Hepatocyte (in vitro differentiated cells): ENCODE data around the gene RPAP2. TPM values are rescaled to one million over a fixed set of nuclear protein-coding genes. Genes with fewer than 3 reads are reported as not detected.

ENCODE experiments used
- DNase-seq: peaks from one replicate; pipeline ENCODE4 v3.0.0-alpha.2; 2016; ENCODE audit warnings: low spot score
- H2AFZ ChIP-seq: fragments of 200-600 bp; sonication (generic); 2 replicates; pipeline ENCODE4 v1.6.0; 2016; ENCODE audit warnings: antibody characterized with exemption, mild to moderate bottlenecking
- H3K27ac ChIP-seq: fragments of 200-600 bp; sonication (generic); 2 replicates; pipeline ENCODE4 v1.5.1; 2016; ENCODE audit warnings: mild to moderate bottlenecking
- H3K27me3 ChIP-seq: fragments of 200-600 bp; sonication (generic); 2 replicates; pipeline ENCODE4 v1.6.1; 2016
- H3K36me3 ChIP-seq: fragments of 200-600 bp; sonication (generic); replicated peaks from 2 replicates; pipeline ENCODE4 v1.5.1; 2016; ENCODE audit warnings: low read depth; ENCODE audit not compliant: insufficient read depth
- H3K4me1 ChIP-seq: fragments of 200-600 bp; sonication (generic); 2 replicates; pipeline ENCODE4 v1.5.1; 2016; ENCODE audit warnings: mild to moderate bottlenecking, moderate library complexity; ENCODE audit not compliant: insufficient read depth
- H3K4me2 ChIP-seq: fragments of 200-600 bp; sonication (generic); 2 replicates; pipeline ENCODE4 v1.6.0; 2016
- H3K4me3 ChIP-seq: fragments of 200-600 bp; sonication (generic); 2 replicates; pipeline ENCODE4 v1.5.1; 2016; ENCODE audit warnings: mild to moderate bottlenecking
- H3K79me2 ChIP-seq: fragments of 200-600 bp; sonication (generic); 2 replicates; pipeline ENCODE4 v1.6.0; 2017; ENCODE audit warnings: mild to moderate bottlenecking
- H3K9me2 ChIP-seq: fragments of 200-600 bp; sonication (generic); replicated peaks from 2 replicates; pipeline ENCODE4 v1.6.0; 2017; ENCODE audit warnings: mild to moderate bottlenecking; ENCODE audit not compliant: insufficient read depth
- H3K9me3 ChIP-seq: fragments of 200-600 bp; sonication (generic); 2 replicates; pipeline ENCODE4 v1.5.1; 2016; ENCODE audit warnings: low read depth, mild to moderate bottlenecking
- H4K20me1 ChIP-seq: fragments of 200-600 bp; sonication (generic); 2 replicates; pipeline ENCODE4 v1.6.0; 2016; ENCODE audit warnings: mild to moderate bottlenecking; ENCODE audit not compliant: insufficient read depth, poor library complexity, severe bottlenecking
- EZH2 ChIP-seq: fragments of 200-600 bp; sonication (generic); IDR thresholded peaks from 2 replicates; pipeline ENCODE4 v1.6.1; 2016; ENCODE audit warnings: antibody characterized with exemption, mild to moderate bottlenecking, borderline replicate concordance
- EZH2phosphoT487 ChIP-seq: fragments of 200-600 bp; sonication (generic); IDR thresholded peaks from one replicate; pipeline ENCODE4 v1.6.1; 2018; ENCODE audit warnings: antibody characterized with exemption, mild to moderate bottlenecking, low read depth, moderate library complexity; ENCODE audit not compliant: unreplicated experiment, severe bottlenecking
- WGBS: methylation state at CpG from one replicate; pipeline ENCODE4 v1.1.6; 2016; ENCODE audit warnings: low lambda C conversion rate; ENCODE audit errors: missing lambda C conversion rate; 5-methylcytosine and 5-hydroxymethylcytosine counted together
- polyA plus RNA-seq: library from polyadenylated mRNA; unstranded; fragments of >200 nt; fragmentation: Nextera tagmentation; extraction: Ambion mirVana; gene quantifications from 2 replicates; pipeline ENCODE4 v1.2.1, GENCODE V29; 2016
- small RNA-seq: library from RNA; depleted of rRNA; stranded (forward); fragments of <200 nt; gene quantifications from one replicate; pipeline ENCODE3, GENCODE V24; 2014
- total RNA-seq: library from RNA; depleted of rRNA; stranded (reverse); fragments of >200 nt; gene quantifications from 2 replicates; pipeline ENCODE4 v1.2.3, GENCODE V29; 2014
- TF ChIP-seq, protein P1 (sequence below): fragments of 200-600 bp; sonication (generic); IDR thresholded peaks from 2 replicates; pipeline ENCODE4 v1.5.1; 2016; ENCODE audit warnings: antibody characterized with exemption, mild to moderate bottlenecking; ENCODE audit not compliant: poor library complexity

RPAP2 gene
- total and polyA plus RNA-seq, 2 experiments from 2014 or later = 20.7 to 23.4 TPM

DNA sequence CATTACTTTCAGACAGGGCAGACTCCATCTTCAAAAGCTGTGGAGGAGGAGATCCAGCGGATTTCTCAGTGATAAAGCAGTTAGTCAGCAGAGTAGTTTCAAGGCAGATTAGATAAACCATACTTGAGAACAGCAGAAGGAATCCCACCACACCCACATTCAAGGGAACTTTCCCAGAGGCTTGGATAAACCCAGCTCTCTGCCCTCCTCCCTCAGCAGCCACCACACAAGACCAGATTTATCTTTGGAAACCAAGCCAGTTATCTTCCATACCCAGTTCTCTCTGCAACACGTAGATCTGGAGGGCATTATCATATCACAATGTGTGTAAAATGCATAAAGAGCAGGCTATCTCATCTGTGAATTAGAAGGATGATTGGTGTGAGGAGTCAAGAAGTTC, 147.7 kb downstream of the RPAP2 start:
- Histone ChIP-seq H3K27ac (no peak overlapping the region), H3K36me3 (no peaks in the 10 kb centered on the region), H2AFZ (no peak overlapping the region), H3K9me3 (no peaks in the 10 kb centered on the region), H3K4me2 (no peak overlapping the region), H3K4me1 (no peaks in the 10 kb centered on the region), H3K79me2 (no peaks in the 10 kb centered on the region), H3K27me3 (no peaks in the 10 kb centered on the region), H4K20me1 (no peaks in the 10 kb centered on the region), H3K9me2 (no peaks in the 10 kb centered on the region), H3K4me3 (no peak overlapping the region)
- peak; percentile 37 for DNase-seq
- 25% methylated on average over 2 of the region's 2 CpGs for WGBS
- TF ChIP-seq, protein P1, sequence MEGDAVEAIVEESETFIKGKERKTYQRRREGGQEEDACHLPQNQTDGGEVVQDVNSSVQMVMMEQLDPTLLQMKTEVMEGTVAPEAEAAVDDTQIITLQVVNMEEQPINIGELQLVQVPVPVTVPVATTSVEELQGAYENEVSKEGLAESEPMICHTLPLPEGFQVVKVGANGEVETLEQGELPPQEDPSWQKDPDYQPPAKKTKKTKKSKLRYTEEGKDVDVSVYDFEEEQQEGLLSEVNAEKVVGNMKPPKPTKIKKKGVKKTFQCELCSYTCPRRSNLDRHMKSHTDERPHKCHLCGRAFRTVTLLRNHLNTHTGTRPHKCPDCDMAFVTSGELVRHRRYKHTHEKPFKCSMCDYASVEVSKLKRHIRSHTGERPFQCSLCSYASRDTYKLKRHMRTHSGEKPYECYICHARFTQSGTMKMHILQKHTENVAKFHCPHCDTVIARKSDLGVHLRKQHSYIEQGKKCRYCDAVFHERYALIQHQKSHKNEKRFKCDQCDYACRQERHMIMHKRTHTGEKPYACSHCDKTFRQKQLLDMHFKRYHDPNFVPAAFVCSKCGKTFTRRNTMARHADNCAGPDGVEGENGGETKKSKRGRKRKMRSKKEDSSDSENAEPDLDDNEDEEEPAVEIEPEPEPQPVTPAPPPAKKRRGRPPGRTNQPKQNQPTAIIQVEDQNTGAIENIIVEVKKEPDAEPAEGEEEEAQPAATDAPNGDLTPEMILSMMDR = no peak
- TF ChIP-seq EZH2 = no peak
- TF ChIP-seq EZH2phosphoT487 = no peak

DNA sequence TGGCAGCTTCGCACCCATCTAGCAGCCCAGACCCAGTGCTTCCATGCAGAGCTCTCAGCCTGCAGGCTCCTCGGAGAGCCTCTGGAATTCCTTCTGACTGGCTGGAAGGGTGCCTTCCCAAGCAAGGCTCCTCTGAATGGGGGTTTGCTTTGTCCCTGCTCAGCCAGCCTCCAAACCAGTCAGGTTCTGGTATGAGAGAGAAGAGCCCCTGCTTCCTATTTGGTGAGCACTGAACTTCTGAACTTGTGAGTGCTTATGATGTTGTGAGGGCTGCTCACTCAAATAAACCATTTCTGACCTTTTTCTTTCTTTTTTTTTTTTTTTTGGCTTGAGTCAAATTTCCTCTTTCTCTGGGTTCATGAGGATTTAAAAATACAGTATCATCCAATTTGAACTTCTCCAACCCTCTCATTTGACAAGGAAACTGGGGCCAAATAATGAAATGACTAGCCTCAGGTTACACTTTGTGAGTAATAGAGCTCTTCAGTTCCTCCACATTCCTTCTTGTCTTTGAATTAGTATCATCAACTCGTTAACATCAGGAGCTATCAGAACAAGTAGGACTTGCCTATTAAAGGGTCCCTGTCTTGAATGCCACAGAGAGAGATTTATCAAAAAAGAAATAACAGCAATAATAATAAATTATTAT, 148.3 kb downstream of the RPAP2 start:
- no peak overlapping the region for H3K4me3 ChIP-seq
- 48% methylated on average over 3 of the region's 3 CpGs for WGBS
- no peak overlapping the region for H3K27ac ChIP-seq
- no peaks in the 10 kb centered on the region for H3K27me3 ChIP-seq
- H4K20me1 ChIP-seq = no peaks in the 10 kb centered on the region
- no peaks in the 10 kb centered on the region for H3K36me3 ChIP-seq
- no peaks in the 10 kb centered on the region for H3K9me2 ChIP-seq
- H3K4me2 ChIP-seq = no peak overlapping the region
- H3K79me2 ChIP-seq = no peaks in the 10 kb centered on the region
- no peak overlapping the region for H2AFZ ChIP-seq
- TF ChIP-seq EZH2 (no peak), EZH2phosphoT487 (no peak)
- TF ChIP-seq, protein P1 = no peak
- no peaks in the 10 kb centered on the region for H3K4me1 ChIP-seq
- no peak for DNase-seq
- no peaks in the 10 kb centered on the region for H3K9me3 ChIP-seq

DNA sequence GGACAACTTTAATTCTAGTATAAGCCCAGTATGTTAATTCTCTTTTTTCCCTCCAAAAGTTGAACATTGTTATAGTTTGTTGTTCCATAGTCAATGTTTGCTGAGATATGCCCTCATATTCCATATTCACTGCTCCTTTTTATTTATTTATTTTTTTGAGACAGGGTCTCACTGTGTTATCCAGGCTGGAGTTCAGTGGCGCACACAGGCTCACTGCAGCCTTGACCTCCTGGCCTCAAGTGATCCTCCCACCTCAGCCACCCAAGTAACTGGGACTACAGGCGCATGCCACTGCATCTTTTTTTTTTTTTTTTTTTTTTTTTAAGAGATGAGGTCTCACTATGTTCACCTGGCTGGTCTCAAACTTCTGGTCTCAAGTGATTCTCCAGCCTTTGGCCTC, 149.1 kb downstream of the RPAP2 start:
- no peaks in the 10 kb centered on the region for H3K4me1 ChIP-seq
- no peak overlapping the region for H3K4me3 ChIP-seq
- no peak for TF ChIP-seq EZH2
- TF ChIP-seq, protein P1 = no peak
- no peak for TF ChIP-seq EZH2phosphoT487
- H3K27me3 ChIP-seq = no peaks in the 10 kb centered on the region
- no peaks in the 10 kb centered on the region for H3K36me3 ChIP-seq
- H4K20me1 ChIP-seq = no peaks in the 10 kb centered on the region
- no peak overlapping the region for H3K27ac ChIP-seq
- H3K9me2 ChIP-seq = no peaks in the 10 kb centered on the region
- H2AFZ ChIP-seq = no peak overlapping the region
- whole genome bisulfite sequencing = 86% methylated on average over 2 of the region's 2 CpGs
- H3K4me2 ChIP-seq = no peak overlapping the region
- no peaks in the 10 kb centered on the region for H3K79me2 ChIP-seq
- no peaks in the 10 kb centered on the region for H3K9me3 ChIP-seq
- DNase-seq = no peak

Small RNA genes within 50 kb of the gene (small RNA-seq; reads per million reads assigned to genes)
- gene RN7SL824P = not detected

Other genes starting within 250 kb of the RPAP2 start
- gene SETSIP, start 223.6 kb upstream of the RPAP2 start, total RNA-seq = not detected in 2 replicates
- gene SETSIP, start 223.6 kb upstream of the RPAP2 start, polyA plus RNA-seq = not detected in 2 replicates
- gene BTBD8, start 218.7 kb upstream of the RPAP2 start, total RNA-seq = 6.0 and 6.1 TPM in 2 replicates
- gene BTBD8, start 218.7 kb upstream of the RPAP2 start, polyA plus RNA-seq = 2.4 TPM in 2 replicates
- gene C1orf146, start 81.1 kb upstream of the RPAP2 start, total RNA-seq = not detected in 2 replicates
- not detected in 2 replicates for gene C1orf146, start 81.1 kb upstream of the RPAP2 start, polyA plus RNA-seq
- gene GLMN, start 72 bp upstream of the RPAP2 start, total RNA-seq = 11.6 and 16.5 TPM in 2 replicates
- 10.0 and 14.5 TPM in 2 replicates for gene GLMN, start 72 bp upstream of the RPAP2 start, polyA plus RNA-seq
- gene GFI1, start 187.9 kb downstream of the RPAP2 start, total RNA-seq = 0.10 and 0.24 TPM in 2 replicates
- 0.41 TPM in 1 of 2 replicates, not detected in the other for gene GFI1, start 187.9 kb downstream of the RPAP2 start, polyA plus RNA-seq